ENCODE measurements around the gene SERPINI1.

DNA sequence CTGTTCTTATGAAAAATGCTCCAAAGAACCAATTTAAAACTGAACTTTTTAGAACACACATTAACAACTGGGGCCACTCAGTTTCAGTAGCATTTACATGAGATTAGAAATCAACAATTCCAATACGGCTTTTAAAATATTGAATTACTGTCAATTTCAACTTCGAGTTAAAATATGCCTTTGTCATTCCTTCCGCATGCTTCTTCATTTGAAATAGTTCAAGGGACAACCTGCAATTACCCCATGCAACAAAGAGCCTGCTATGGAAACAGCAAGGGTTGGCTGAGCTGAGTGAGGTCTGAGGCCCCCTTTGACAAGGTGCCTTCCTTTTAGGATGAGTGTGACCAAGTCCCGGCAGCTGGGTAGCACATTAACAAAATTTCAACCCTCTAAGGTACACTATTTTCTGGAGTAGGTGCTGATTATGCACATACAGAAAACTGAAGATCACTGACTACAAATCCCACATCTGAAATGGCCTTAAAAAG, 12.5 kb upstream of the SERPINI1 start:
- TF ChIP-seq ZNF274 (IDR thresholded peaks at IDR 0.05; ENCODE audit: low read depth, low read length) = no peak
- TF ChIP-seq YY1 (IDR thresholded peaks at IDR 0.05; ENCODE audit: insufficient read depth, insufficient read length) = no peak
- TF ChIP-seq SUZ12 (IDR thresholded peaks at IDR 0.05; ENCODE audit: extremely low read depth, insufficient read depth, insufficient read length) = no peak
